OCI-LY7 (cell line): Measurements from ENCODE around the gene CLEC16A. TPM values are rescaled to one million over a fixed set of nuclear protein-coding genes. Genes with fewer than 3 reads are reported as not detected.

Source experiments
- BruUV-seq: library from RNA; stranded (reverse); fragments of 400-500 nt; replicated peaks from 2 replicates; lab custom pipeline; 2021; lab: Mats Ljungman, UMichigan
- CTCF ChIA-PET: fragments of 300-600 bp; sonication (Branson Sonifier 250); formaldehyde crosslinking; loops from one replicate; lab custom pipeline; 2022; ENCODE audit warnings: antibody characterized with exemption; ENCODE audit not compliant: unreplicated experiment; lab: Charles Lee
- POLR2A ChIA-PET: fragments of 300-600 bp; sonication (Branson Sonifier 250); formaldehyde crosslinking; loops from one replicate; lab custom pipeline; 2022; ENCODE audit warnings: antibody characterized with exemption; lab: Charles Lee
- DNase-seq: peaks from one replicate; pipeline ENCODE4 v3.0.0-alpha.2; 2015; ENCODE audit warnings: low spot score
- H2AFZ ChIP-seq: fragments of 200-600 bp; sonication (generic), shearing (Covaris generic); 2 replicates; pipeline ENCODE4 v1.6.1; 2014; ENCODE audit warnings: mild to moderate bottlenecking, antibody characterized with exemption, low read length, moderate library complexity
- H3K27ac ChIP-seq: fragments of 200-600 bp; sonication (generic); 2 replicates; pipeline ENCODE4 v1.5.1; 2014; ENCODE audit warnings: mixed run types, low read depth, mild to moderate bottlenecking, moderate library complexity, low read length, inconsistent platforms; ENCODE audit not compliant: poor library complexity, severe bottlenecking
- H3K36me3 ChIP-seq: fragments of 200-600 bp; sonication (generic); 2 replicates; pipeline ENCODE4 v1.6.1; 2014; ENCODE audit warnings: mild to moderate bottlenecking, antibody characterized with exemption, low read length, moderate library complexity, mixed read lengths; ENCODE audit not compliant: insufficient read depth
- H3K4me1 ChIP-seq: fragments of 200-600 bp; sonication (generic); 2 replicates; pipeline ENCODE4 v1.5.1; 2014; ENCODE audit warnings: mild to moderate bottlenecking, low read length; ENCODE audit not compliant: insufficient read depth, poor library complexity, severe bottlenecking
- H3K4me2 ChIP-seq: fragments of 200-600 bp; sonication (generic); 2 replicates; pipeline ENCODE4 v1.6.1; 2014; ENCODE audit warnings: mild to moderate bottlenecking, low read length
- H3K4me3 ChIP-seq: fragments of 200-600 bp; sonication (generic); 2 replicates; pipeline ENCODE4 v1.5.1; 2014; ENCODE audit warnings: mild to moderate bottlenecking, low read depth, low read length; ENCODE audit not compliant: poor library complexity, severe bottlenecking
- H3K79me2 ChIP-seq: fragments of 200-600 bp; sonication (generic); 2 replicates; pipeline ENCODE4 v1.6.1; 2016; ENCODE audit warnings: low read depth, mild to moderate bottlenecking, low read length, moderate library complexity, mixed read lengths; ENCODE audit not compliant: insufficient read depth
- H3K9me2 ChIP-seq: fragments of 200-600 bp; sonication (generic); 2 replicates; pipeline ENCODE4 v1.6.1; 2016; ENCODE audit warnings: mild to moderate bottlenecking, low read length, mixed read lengths; ENCODE audit not compliant: insufficient read depth
- H3K9me3 ChIP-seq: fragments of 200-600 bp; sonication (generic); 2 replicates; pipeline ENCODE4 v1.6.1; 2014; ENCODE audit warnings: mild to moderate bottlenecking, mixed run types, low read length, mixed read lengths
- H4K20me1 ChIP-seq: fragments of 200-600 bp; sonication (generic); 2 replicates; pipeline ENCODE4 v1.6.1; 2014; ENCODE audit warnings: mild to moderate bottlenecking, antibody characterized with exemption, low read length, moderate library complexity, mixed read lengths; ENCODE audit not compliant: insufficient read depth
- EZH2phosphoT487 ChIP-seq: fragments of 200-600 bp; sonication (generic); IDR thresholded peaks from 2 replicates; pipeline ENCODE4 v1.6.1; 2018; ENCODE audit warnings: low read depth, borderline replicate concordance, mild to moderate bottlenecking, mixed run types, antibody characterized with exemption, low read length, moderate library complexity, mixed read lengths
- intact Hi-C: fragments of 100-400 bp; cut with micrococcal nuclease; formaldehyde crosslinking; loops from one replicate; pipeline ENCODE4 v1.10.0; 2022; ENCODE audit not compliant: unreplicated experiment
- total RNA-seq, 2 experiments: library from RNA; depleted of rRNA in 1 of 2; stranded (reverse); fragments of >200 nt in 1 of 2; shearing (Covaris generic) in 1 of 2; gene quantifications; 2 replicates each; pipeline ENCODE4 v1.2.3, GENCODE V29; 2014 to 2022
- TF ChIP-seq, protein P1 (sequence below): fragments of 200-600 bp; sonication (generic); conservative IDR thresholded peaks from 2 replicates; pipeline ENCODE4 v1.5.1; 2014; ENCODE audit warnings: mild to moderate bottlenecking, antibody characterized with exemption, low read length, moderate library complexity, mixed read lengths

CLEC16A gene
- total RNA-seq, 2 experiments from 2014 or later: 26.2 to 50.9 TPM

DNA sequence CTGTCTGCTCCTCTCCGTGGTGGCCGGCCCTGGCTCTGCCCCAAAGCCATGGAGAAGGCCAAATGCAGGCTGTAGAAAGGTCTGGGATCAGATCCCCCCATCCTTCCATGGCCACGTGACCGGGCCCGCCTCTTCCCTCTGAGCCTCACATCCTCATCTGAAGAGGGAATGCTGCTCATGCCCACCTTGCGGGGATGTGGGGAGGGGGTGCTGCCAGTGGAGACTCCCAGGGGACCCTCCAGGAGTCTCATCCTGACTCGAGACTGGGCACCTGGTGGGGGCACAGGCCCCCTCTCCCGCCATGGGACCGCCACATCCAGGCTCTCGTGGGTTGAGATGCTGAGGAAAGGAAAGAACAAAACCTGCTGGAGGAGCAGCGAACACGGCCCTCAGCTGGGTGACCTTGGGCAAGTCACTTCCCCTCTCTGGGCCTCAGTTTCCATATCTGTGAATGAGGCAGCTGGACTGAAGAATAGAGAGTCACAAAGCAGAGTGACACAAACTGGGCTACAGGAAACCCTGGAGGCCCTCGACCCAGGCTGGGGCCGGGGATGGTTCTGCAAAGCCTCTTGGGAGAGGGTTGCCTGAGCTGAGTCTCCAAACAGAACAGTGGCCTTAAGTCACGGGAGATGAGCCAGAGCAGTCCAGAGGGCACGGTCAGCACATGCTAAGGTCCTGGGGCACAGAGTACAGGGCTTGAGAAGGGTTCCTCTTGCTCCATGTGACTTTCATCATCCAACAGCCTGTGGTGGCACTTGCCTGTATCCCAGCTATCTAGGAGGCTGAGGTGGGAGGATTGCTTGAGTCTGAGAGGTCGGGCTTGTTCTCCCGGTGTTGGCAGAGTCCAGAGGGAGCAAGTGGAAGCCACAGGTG is 281.5 kb downstream of the CLEC16A start:
- Histone ChIP-seq H3K9me3 (no peaks in the 10 kb centered on the region), H3K36me3 (no peaks in the 10 kb centered on the region), H3K9me2 (no peaks in the 10 kb centered on the region), H2AFZ (peak overlapping the region; percentile 91), H3K4me3 (peak overlapping the region; percentile 45), H3K4me1 (peaks cover 27% of the 10 kb centered on the region), H3K4me2 (peak overlapping the region; percentile 84), H3K27ac (peak overlapping the region; percentile 46), H4K20me1 (no peaks in the 10 kb centered on the region), H3K79me2 (no peaks in the 10 kb centered on the region)
- TF ChIP-seq, protein P1, sequence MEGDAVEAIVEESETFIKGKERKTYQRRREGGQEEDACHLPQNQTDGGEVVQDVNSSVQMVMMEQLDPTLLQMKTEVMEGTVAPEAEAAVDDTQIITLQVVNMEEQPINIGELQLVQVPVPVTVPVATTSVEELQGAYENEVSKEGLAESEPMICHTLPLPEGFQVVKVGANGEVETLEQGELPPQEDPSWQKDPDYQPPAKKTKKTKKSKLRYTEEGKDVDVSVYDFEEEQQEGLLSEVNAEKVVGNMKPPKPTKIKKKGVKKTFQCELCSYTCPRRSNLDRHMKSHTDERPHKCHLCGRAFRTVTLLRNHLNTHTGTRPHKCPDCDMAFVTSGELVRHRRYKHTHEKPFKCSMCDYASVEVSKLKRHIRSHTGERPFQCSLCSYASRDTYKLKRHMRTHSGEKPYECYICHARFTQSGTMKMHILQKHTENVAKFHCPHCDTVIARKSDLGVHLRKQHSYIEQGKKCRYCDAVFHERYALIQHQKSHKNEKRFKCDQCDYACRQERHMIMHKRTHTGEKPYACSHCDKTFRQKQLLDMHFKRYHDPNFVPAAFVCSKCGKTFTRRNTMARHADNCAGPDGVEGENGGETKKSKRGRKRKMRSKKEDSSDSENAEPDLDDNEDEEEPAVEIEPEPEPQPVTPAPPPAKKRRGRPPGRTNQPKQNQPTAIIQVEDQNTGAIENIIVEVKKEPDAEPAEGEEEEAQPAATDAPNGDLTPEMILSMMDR: no peak
- no peak for TF ChIP-seq EZH2phosphoT487
- intact Hi-C loops: loop anchor here (2.0 kb wide), 1 partner anchor 71 kb away; no protein-coding TSS in a partner anchor
- DNase-seq: no peak
- BruUV-seq: no TSS peak
- ChIA-PET POLR2A (interaction anchor here (0.6 to 1.7 kb wide), 4 partner anchors 30 to 198 kb away, joined by 3 to 8 read pairs (median 5); partner anchors contain the start of gene SOCS1), CTCF (interaction anchor here (1.2 to 2.4 kb wide), 2 partner anchors 7 to 30 kb away, joined by 5 to 11 read pairs; partner anchors contain the start of gene SOCS1)

DNA sequence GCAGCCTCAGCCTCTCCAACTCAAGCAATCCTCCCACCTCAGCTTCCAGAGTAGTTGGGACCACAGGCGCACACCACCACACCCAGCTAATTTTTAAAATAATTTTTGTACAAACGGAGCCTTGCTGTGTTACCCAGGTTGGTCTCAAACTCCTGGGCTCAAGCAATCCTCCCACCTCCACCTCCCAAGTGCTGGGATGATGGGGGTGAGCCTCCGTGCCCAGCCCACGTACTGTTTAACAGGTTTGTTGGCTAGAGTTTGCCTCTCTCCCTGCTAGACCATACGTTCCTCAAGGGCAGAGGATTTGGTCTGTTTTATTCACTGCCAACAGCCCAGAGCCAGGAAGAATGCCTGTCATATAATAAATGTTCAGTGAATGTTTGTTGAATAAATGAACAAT is 285.1 kb downstream of the CLEC16A start:
- Histone ChIP-seq H2AFZ (no peak overlapping the region), H3K9me3 (no peaks in the 10 kb centered on the region), H3K27ac (no peak overlapping the region), H3K36me3 (no peaks in the 10 kb centered on the region), H3K9me2 (no peaks in the 10 kb centered on the region), H3K4me2 (no peak overlapping the region), H3K4me3 (no peak overlapping the region), H3K79me2 (no peaks in the 10 kb centered on the region), H3K4me1 (peaks cover 37% of the 10 kb centered on the region), H4K20me1 (no peaks in the 10 kb centered on the region)
- POLR2A ChIA-PET: no interaction called here
- TF ChIP-seq, protein P1: no peak
- DNase-seq: no peak
- CTCF ChIA-PET: no interaction called here
- BruUV-seq: no TSS peak
- intact Hi-C loops: no loop called here

DNA sequence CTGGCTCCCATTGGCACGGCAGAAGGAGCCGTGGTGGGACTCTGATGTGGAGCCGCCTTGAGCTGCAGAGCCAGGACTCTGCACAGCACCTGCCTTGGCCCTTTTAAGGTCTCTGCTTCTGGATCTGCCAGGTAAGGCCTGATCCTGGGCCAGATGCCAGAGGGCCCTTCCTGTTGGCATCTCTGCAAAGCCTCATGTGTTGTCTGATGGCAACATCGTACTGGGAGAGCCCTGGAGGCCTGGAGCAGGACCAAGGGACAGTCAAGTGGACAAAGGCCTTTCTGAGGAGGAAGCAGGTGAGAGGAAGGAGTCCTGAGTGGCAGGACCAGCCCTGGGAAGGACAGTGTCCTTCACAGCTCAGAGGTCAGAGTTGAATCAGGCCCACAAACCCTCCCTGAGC is 285.5 kb downstream of the CLEC16A start:
- Histone ChIP-seq H2AFZ (no peak overlapping the region), H4K20me1 (no peaks in the 10 kb centered on the region), H3K79me2 (no peaks in the 10 kb centered on the region), H3K4me2 (no peak overlapping the region), H3K36me3 (no peaks in the 10 kb centered on the region), H3K9me2 (no peaks in the 10 kb centered on the region), H3K4me1 (peaks cover 33% of the 10 kb centered on the region), H3K9me3 (no peaks in the 10 kb centered on the region), H3K27ac (no peak overlapping the region), H3K4me3 (no peak overlapping the region)
- BruUV-seq: no TSS peak
- no peak for DNase-seq
- ChIA-PET CTCF (no interaction called here), POLR2A (interaction anchor here (0.7 kb wide), 1 partner anchor 8 kb away, joined by 3 read pairs; no protein-coding TSS in a partner anchor)
- intact Hi-C loops: no loop called here
- no peak for TF ChIP-seq EZH2phosphoT487
- TF ChIP-seq, protein P1: no peak
